ENCODE measurements around the gene TMEM151B. TPM values are rescaled to one million over a fixed set of nuclear protein-coding genes. Genes with fewer than 3 reads are reported as not detected.

The TMEM151B gene
- total and polyA plus RNA-seq, 7 donors: 0.16 to 1.1 (median 0.63) TPM; not detected in 2

GRCh38 chr6:44285552-44286284 lies 15.5 kb downstream of the TMEM151B start:
- H3K4me3 ChIP-seq: no peak overlapping the region
- WGBS, 2 donors: 79 to 81% methylated on average over 25 of the region's 25 CpGs
- DNase-seq: no peak
- no peaks in the 10 kb centered on the region for H3K36me3 ChIP-seq
- no peak overlapping the region for H3K27ac ChIP-seq
- H3K9me3 ChIP-seq: no peaks in the 10 kb centered on the region
- H3K27me3 ChIP-seq: peaks cover 0 to 46% (median 23%) of the 10 kb centered on the region in 3 donors
- no peak for TF ChIP-seq POLR2A (IDR thresholded peaks at IDR 0.05)
- TF ChIP-seq EP300 (IDR thresholded peaks at IDR 0.05): no peak
- TF ChIP-seq POLR2AphosphoS5 (IDR thresholded peaks at IDR 0.05): no peak
- no peak for TF ChIP-seq CTCF (IDR thresholded peaks at IDR 0.05)
- intact Hi-C loops (cut with DNase I): no loop called here
- H3K4me1 ChIP-seq: no peaks in the 10 kb centered on the region

GRCh38 chr6:44286285-44286565 lies 16.0 kb downstream of the TMEM151B start:
- H3K27ac ChIP-seq: no peak overlapping the region

DNA sequence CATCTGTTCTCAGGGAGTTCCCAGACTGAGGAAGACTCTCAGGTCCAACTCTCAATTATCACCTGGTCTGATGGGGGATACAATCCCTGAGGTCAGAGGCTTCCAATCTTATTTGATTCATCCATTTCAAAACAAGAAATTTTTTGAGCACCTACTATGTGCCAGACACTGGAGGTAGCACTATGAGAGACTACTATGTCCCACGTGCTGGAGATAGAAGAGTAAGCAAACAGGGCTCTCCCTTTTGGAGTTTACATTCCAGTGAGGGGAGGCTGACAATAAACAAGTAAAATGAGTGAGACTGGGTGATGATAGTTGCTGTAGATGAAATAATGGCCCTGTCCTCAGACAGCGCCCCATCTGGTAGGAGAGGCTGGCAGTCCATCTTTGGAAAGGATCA lies 16.5 kb downstream of the TMEM151B start:
- TF ChIP-seq POLR2AphosphoS5 (IDR thresholded peaks at IDR 0.05): no peak
- no peak for TF ChIP-seq EP300 (IDR thresholded peaks at IDR 0.05)
- no peak for TF ChIP-seq CTCF (IDR thresholded peaks at IDR 0.05)
- no peak for TF ChIP-seq POLR2A (IDR thresholded peaks at IDR 0.05)
- H3K27ac ChIP-seq: no peak overlapping the region
- no peaks in the 10 kb centered on the region for H3K36me3 ChIP-seq
- whole genome bisulfite sequencing, 2 donors: 57 to 60% methylated on average over 2 of the region's 2 CpGs
- peaks cover 2 to 56% (median 30%) of the 10 kb centered on the region in 3 donors for H3K27me3 ChIP-seq
- H3K4me1 ChIP-seq: no peaks in the 10 kb centered on the region
- H3K4me3 ChIP-seq: no peak overlapping the region
- DNase-seq: no peak
- H3K9me3 ChIP-seq: no peaks in the 10 kb centered on the region
- intact Hi-C loops (cut with DNase I): no loop called here

More at GRCh38 chr6:44286285-44286565, 16.0 kb downstream of the TMEM151B start:
- DNase-seq: no peak
- intact Hi-C loops (cut with DNase I): no loop called here
- H3K27me3 ChIP-seq: peaks cover 0 to 51% (median 25%) of the 10 kb centered on the region in 3 donors
- WGBS, 2 donors: 91% methylated on average over 12 of the region's 12 CpGs
- H3K4me3 ChIP-seq: no peak overlapping the region
- TF ChIP-seq POLR2A (IDR thresholded peaks at IDR 0.05) (no peak), POLR2AphosphoS5 (IDR thresholded peaks at IDR 0.05) (no peak), CTCF (IDR thresholded peaks at IDR 0.05) (no peak), EP300 (IDR thresholded peaks at IDR 0.05) (no peak)
- no peaks in the 10 kb centered on the region for H3K4me1 ChIP-seq
- H3K9me3 ChIP-seq: no peaks in the 10 kb centered on the region
- H3K36me3 ChIP-seq: no peaks in the 10 kb centered on the region

DNA sequence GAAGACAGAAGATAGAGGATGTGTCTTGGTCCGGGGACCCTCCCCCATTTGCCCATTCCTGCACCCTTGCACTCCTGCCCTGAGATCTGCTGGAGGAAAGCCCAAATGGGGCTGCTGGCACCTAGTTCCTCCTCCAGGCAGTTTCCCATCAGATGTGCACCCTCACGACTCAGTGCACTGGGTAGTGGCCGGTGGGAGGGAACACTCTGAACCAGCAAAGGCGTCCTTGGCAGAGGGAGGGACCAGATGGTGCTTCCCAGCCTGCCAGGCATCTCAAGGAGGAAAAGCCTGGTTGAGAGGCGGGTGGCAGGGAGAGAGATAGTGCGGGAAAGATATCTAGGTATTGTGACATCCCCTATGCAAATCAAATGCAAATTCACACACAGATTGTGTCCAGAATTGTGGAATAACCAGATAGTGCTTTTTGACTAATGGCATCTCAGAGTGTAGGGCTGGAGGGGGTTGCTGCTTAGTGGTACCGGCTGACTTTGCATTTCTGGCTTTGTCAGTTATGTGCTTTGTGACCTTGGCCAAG lies 19.5 kb downstream of the TMEM151B start:
- H3K4me1 ChIP-seq: no peaks in the 10 kb centered on the region
- no peak for DNase-seq
- TF ChIP-seq POLR2A (IDR thresholded peaks at IDR 0.05): no peak
- no peak for TF ChIP-seq POLR2AphosphoS5 (IDR thresholded peaks at IDR 0.05)
- no peak for TF ChIP-seq CTCF (IDR thresholded peaks at IDR 0.05)
- TF ChIP-seq EP300 (IDR thresholded peaks at IDR 0.05): no peak
- H3K36me3 ChIP-seq: no peaks in the 10 kb centered on the region
- peaks cover 6 to 85% (median 53%) of the 10 kb centered on the region in 3 donors for H3K27me3 ChIP-seq
- no peak overlapping the region for H3K27ac ChIP-seq
- no peak overlapping the region for H3K4me3 ChIP-seq
- intact Hi-C loops (cut with DNase I): no loop called here
- H3K9me3 ChIP-seq: no peaks in the 10 kb centered on the region
- 35 to 57% methylated on average over 7 of the region's 7 CpGs for WGBS, 2 donors

All from sigmoid colon (tissue), 7 donors.